Esophagus squamous epithelium (tissue), 5 donors: ENCODE results near the gene SULT1E1. TPM values are rescaled to one million over a fixed set of nuclear protein-coding genes. Genes with fewer than 3 reads are reported as not detected.

Source experiments
- DNase-seq: peaks from one replicate; lab custom pipeline; 2025; lab: John Stamatoyannopoulos, UW
- H3K27ac ChIP-seq, 4 donors: fragments of 200-600 bp; sonication (generic); one replicate each; pipeline ENCODE4 v1.5.1; 2016 to 2019; ENCODE audit warnings: mild to moderate bottlenecking in 1 of 4
- H3K27me3 ChIP-seq, 4 donors: fragments of 200-600 bp; sonication (generic); 1 replicate in 3 of 4; 2 replicates in 1 of 4; pipeline versions ENCODE4 v1.5.1 to v1.6.0; 2017 to 2021; ENCODE audit warnings: antibody characterized with exemption in 1 of 4
- H3K36me3 ChIP-seq, 3 donors: fragments of 200-600 bp; sonication (generic); one replicate each; pipeline ENCODE4 v1.5.1; 2016 to 2019
- H3K4me1 ChIP-seq, 3 donors: fragments of 200-600 bp; sonication (generic); one replicate each; pipeline ENCODE4 v1.5.1; 2017 to 2019
- H3K4me3 ChIP-seq, 4 donors: fragments of 200-600 bp; sonication (generic); 1 replicate in 3 of 4; 2 replicates in 1 of 4; pipeline ENCODE4 v1.5.1; 2016 to 2019; ENCODE audit warnings: mild to moderate bottlenecking in 2 of 4, moderate library complexity in 1 of 4
- H3K9me3 ChIP-seq, 3 donors: fragments of 200-600 bp; sonication (generic); one replicate each; pipeline ENCODE4 v1.5.1; 2016 to 2019
- CTCF ChIP-seq, 6 experiments: fragments of 450-650 bp in 4 of 6; fragments of 200-600 bp in 2 of 6; sonication (generic) in 2 of 6; IDR thresholded peaks; one replicate each; pipeline ENCODE4 v1.5.1; 2016 to 2019; ENCODE audit warnings: antibody characterized with exemption in 6 of 6, mild to moderate bottlenecking in 4 of 6, moderate library complexity in 4 of 6
- POLR2A ChIP-seq, 4 donors: fragments of 450-650 bp; IDR thresholded peaks; one replicate each; pipeline ENCODE4 v1.6.1; 2017; ENCODE audit warnings: antibody characterized with exemption in 4 of 4, mild to moderate bottlenecking in 4 of 4, moderate library complexity in 3 of 4
- WGBS, 2 donors: methylation state at CpG; one replicate each; pipeline ENCODE4 v1.1.5; 2018; 5-methylcytosine and 5-hydroxymethylcytosine counted together
- intact Hi-C: fragments of 100-400 bp; cut with DNase I; formaldehyde crosslinking; loops from one replicate; pipeline ENCODE4 v1.15.0; 2022
- total RNA-seq, 4 donors: library from RNA; depleted of rRNA; stranded (reverse); fragments of >200 nt; gene quantifications; one replicate each; pipeline ENCODE4 v1.1.0, GENCODE V29; 2016
- donor health status: DM: yes; HTN: yes; CAD: no.

The SULT1E1 gene
- 10 to 100 TPM in 1 of 4 donors, under 1 TPM in 1, not detected in 2; 0.61 to 13.5 TPM for total RNA-seq

GRCh38 chr4:69860052-69860451 is at the start of gene SULT1E1:
Gene SULT1E1 (minus strand): TSS chr4:69860145. CDS start chr4:69857644, 2,501 bp downstream.
- peaks cover 0 to 11% (median 4%) of the 10 kb centered on the region in 3 donors for H3K4me1 ChIP-seq
- H3K4me3 ChIP-seq: no peak within 1 kb of the TSS
- H3K9me3 ChIP-seq: no peaks in the 10 kb centered on the region
- no peaks in the 10 kb centered on the region for H3K27me3 ChIP-seq
- H3K36me3 ChIP-seq: no peaks in the 10 kb centered on the region
- H3K27ac ChIP-seq: no peak within 1 kb of the TSS
- intact Hi-C loops: no loop called here
- DNase-seq: no peak
- TF ChIP-seq POLR2A (IDR thresholded peaks at IDR 0.05) (no peak), CTCF (IDR thresholded peaks at IDR 0.05) (no peak)
- 17 to 30% methylated on average over 1 of the region's 1 CpG for WGBS, 2 donors

- Histone ChIP-seq H3K27me3 (no peaks in the 10 kb centered on the region), H3K9me3 (no peaks in the 10 kb centered on the region), H3K27ac (no peak overlapping the region), H3K4me3 (no peak overlapping the region), H3K4me1 (no peaks in the 10 kb centered on the region), H3K36me3 (no peaks in the 10 kb centered on the region)
- DNase-seq: no peak
- intact Hi-C loops: no loop called here
- 96 to 100% methylated on average over 4 of the region's 4 CpGs for WGBS, 2 donors
- TF ChIP-seq CTCF (IDR thresholded peaks at IDR 0.05): no peak
- TF ChIP-seq POLR2A (IDR thresholded peaks at IDR 0.05): no peak
Observed at GRCh38 chr4:69909195-69909594, 49.2 kb upstream of the SULT1E1 start.

GRCh38 chr4:69907151-69907550 is 47.2 kb upstream of the SULT1E1 start:
- Histone ChIP-seq H3K9me3 (no peaks in the 10 kb centered on the region), H3K27ac (no peak overlapping the region), H3K36me3 (no peaks in the 10 kb centered on the region), H3K27me3 (no peaks in the 10 kb centered on the region), H3K4me1 (no peaks in the 10 kb centered on the region), H3K4me3 (no peak overlapping the region)
- TF ChIP-seq POLR2A (IDR thresholded peaks at IDR 0.05): no peak
- TF ChIP-seq CTCF (IDR thresholded peaks at IDR 0.05): no peak
- WGBS, 2 donors: 58 to 65% methylated on average over 1 of the region's 1 CpG
- intact Hi-C loops: no loop called here
- DNase-seq: no peak

- H3K4me3 ChIP-seq: no peak overlapping the region
- no peaks in the 10 kb centered on the region for H3K36me3 ChIP-seq
- DNase-seq: no peak
- TF ChIP-seq CTCF (IDR thresholded peaks at IDR 0.05): peak in 4 of 6 experiments; percentile 16 to 53 (median 24)
- no peak for TF ChIP-seq POLR2A (IDR thresholded peaks at IDR 0.05)
- H3K4me1 ChIP-seq: no peaks in the 10 kb centered on the region
- H3K27ac ChIP-seq: no peak overlapping the region
- intact Hi-C loops: no loop called here
- H3K27me3 ChIP-seq: peaks cover 0 to 3% (median 0%) of the 10 kb centered on the region in 4 donors
- H3K9me3 ChIP-seq: no peaks in the 10 kb centered on the region
Observed at GRCh38 chr4:69896530-69897116, 36.7 kb upstream of the SULT1E1 start.

GRCh38 chr4:69894721-69895120 is 34.8 kb upstream of the SULT1E1 start:
- Histone ChIP-seq H3K36me3 (no peaks in the 10 kb centered on the region), H3K9me3 (no peaks in the 10 kb centered on the region), H3K27me3 (peaks cover 0 to 3% (median 0%) of the 10 kb centered on the region in 4 donors), H3K4me1 (no peaks in the 10 kb centered on the region), H3K27ac (no peak overlapping the region), H3K4me3 (no peak overlapping the region)
- TF ChIP-seq CTCF (IDR thresholded peaks at IDR 0.05) (no peak), POLR2A (IDR thresholded peaks at IDR 0.05) (no peak)
- intact Hi-C loops: no loop called here
- DNase-seq: no peak
- 86 to 87% methylated on average over 3 of the region's 3 CpGs for WGBS, 2 donors
